ENCODE data around the gene CPZ. TPM values are rescaled to one million over a fixed set of nuclear protein-coding genes. Genes with fewer than 3 reads are reported as not detected.

CPZ gene
- total and polyA plus RNA-seq, 9 donors: 3.3 to 18.4 (median 5.9) TPM

- Histone ChIP-seq H3K27ac (ENCODE audit: low read length) (no peak overlapping the region), H3K36me3 (ENCODE audit: control insufficient read depth, insufficient read depth, low read length) (no peaks in the 10 kb centered on the region), H3K4me1 (ENCODE audit: control insufficient read depth, insufficient read depth, low read length) (peaks cover 16% of the 10 kb centered on the region), H3K9me3 (replicated peaks; ENCODE audit: control insufficient read depth, low read depth, low read length) (no peaks in the 10 kb centered on the region), H3K27me3 (ENCODE audit: control insufficient read depth, insufficient read depth, low read length) (peaks cover 26% of the 10 kb centered on the region), H3K4me3 (ENCODE audit: low read length) (no peak overlapping the region)
- DNase-seq: no peak
- 80% methylated on average over 21 of the region's 23 CpGs for WGBS (ENCODE audit: insufficient coverage)
These were observed 8.5 kb downstream of the CPZ start for GRCh38 chr4:8601086-8601485.

- H3K27ac ChIP-seq (ENCODE audit: low read length): no peak overlapping the region
- peaks cover 16% of the 10 kb centered on the region for H3K4me1 ChIP-seq (ENCODE audit: control insufficient read depth, insufficient read depth, low read length)
- H3K27me3 ChIP-seq (ENCODE audit: control insufficient read depth, insufficient read depth, low read length): peaks cover 26% of the 10 kb centered on the region
- no peak overlapping the region for H3K4me3 ChIP-seq (ENCODE audit: low read length)
- no peaks in the 10 kb centered on the region for H3K36me3 ChIP-seq (ENCODE audit: control insufficient read depth, insufficient read depth, low read length)
- no peak for DNase-seq
- H3K9me3 ChIP-seq (replicated peaks; ENCODE audit: control insufficient read depth, low read depth, low read length): no peaks in the 10 kb centered on the region
- WGBS (ENCODE audit: insufficient coverage): 81% methylated on average over 8 of the region's 10 CpGs
These were observed 9.0 kb downstream of the CPZ start for GRCh38 chr4:8601556-8601955.

- Histone ChIP-seq H3K9me3 (replicated peaks; ENCODE audit: control insufficient read depth, low read depth, low read length) (no peaks in the 10 kb centered on the region), H3K4me3 (ENCODE audit: low read length) (no peak overlapping the region), H3K36me3 (ENCODE audit: control insufficient read depth, insufficient read depth, low read length) (no peaks in the 10 kb centered on the region), H3K27me3 (ENCODE audit: control insufficient read depth, insufficient read depth, low read length) (peaks cover 29% of the 10 kb centered on the region), H3K27ac (ENCODE audit: low read length) (no peak overlapping the region), H3K4me1 (ENCODE audit: control insufficient read depth, insufficient read depth, low read length) (peaks cover 20% of the 10 kb centered on the region)
- whole genome bisulfite sequencing (ENCODE audit: insufficient coverage): 51% methylated on average over 8 of the region's 19 CpGs
- DNase-seq: no peak
These were observed 10.3 kb downstream of the CPZ start for GRCh38 chr4:8602686-8603430.

- Histone ChIP-seq H3K4me3 (ENCODE audit: low read length) (no peak overlapping the region), H3K27ac (ENCODE audit: low read length) (no peak overlapping the region), H3K27me3 (ENCODE audit: control insufficient read depth, insufficient read depth, low read length) (peaks cover 35% of the 10 kb centered on the region), H3K9me3 (replicated peaks; ENCODE audit: control insufficient read depth, low read depth, low read length) (no peaks in the 10 kb centered on the region), H3K4me1 (ENCODE audit: control insufficient read depth, insufficient read depth, low read length) (peaks cover 19% of the 10 kb centered on the region), H3K36me3 (ENCODE audit: control insufficient read depth, insufficient read depth, low read length) (no peaks in the 10 kb centered on the region)
- DNase-seq: no peak
- WGBS (ENCODE audit: insufficient coverage): 85% methylated on average over 19 of the region's 22 CpGs
These were observed 11.4 kb downstream of the CPZ start for GRCh38 chr4:8603931-8604330.

- H3K9me3 ChIP-seq (replicated peaks; ENCODE audit: control insufficient read depth, low read depth, low read length): no peaks in the 10 kb centered on the region
- DNase-seq: no peak
- peaks cover 7% of the 10 kb centered on the region for H3K4me1 ChIP-seq (ENCODE audit: control insufficient read depth, insufficient read depth, low read length)
- no peak overlapping the region for H3K27ac ChIP-seq (ENCODE audit: low read length)
- peaks cover 26% of the 10 kb centered on the region for H3K27me3 ChIP-seq (ENCODE audit: control insufficient read depth, insufficient read depth, low read length)
- 100% methylated on average over 1 of the region's 1 CpG for WGBS (ENCODE audit: insufficient coverage)
- no peaks in the 10 kb centered on the region for H3K36me3 ChIP-seq (ENCODE audit: control insufficient read depth, insufficient read depth, low read length)
- no peak overlapping the region for H3K4me3 ChIP-seq (ENCODE audit: low read length)
These were observed 12.7 kb downstream of the CPZ start for GRCh38 chr4:8605289-8605688.

- WGBS (ENCODE audit: insufficient coverage): 77% methylated on average over 15 of the region's 26 CpGs
- H3K27ac ChIP-seq (ENCODE audit: low read length): no peak overlapping the region
- no peaks in the 10 kb centered on the region for H3K36me3 ChIP-seq (ENCODE audit: control insufficient read depth, insufficient read depth, low read length)
- DNase-seq: no peak
- H3K4me1 ChIP-seq (ENCODE audit: control insufficient read depth, insufficient read depth, low read length): peaks cover 4% of the 10 kb centered on the region
- peaks cover 19% of the 10 kb centered on the region for H3K27me3 ChIP-seq (ENCODE audit: control insufficient read depth, insufficient read depth, low read length)
- H3K4me3 ChIP-seq (ENCODE audit: low read length): no peak overlapping the region
- H3K9me3 ChIP-seq (replicated peaks; ENCODE audit: control insufficient read depth, low read depth, low read length): no peaks in the 10 kb centered on the region
These were observed 13.9 kb downstream of the CPZ start for GRCh38 chr4:8606476-8606875.

- H3K4me1 ChIP-seq (ENCODE audit: control insufficient read depth, insufficient read depth, low read length): peaks cover 4% of the 10 kb centered on the region
- H3K36me3 ChIP-seq (ENCODE audit: control insufficient read depth, insufficient read depth, low read length): no peaks in the 10 kb centered on the region
- H3K27ac ChIP-seq (ENCODE audit: low read length): no peak overlapping the region
- DNase-seq: no peak
- no peak overlapping the region for H3K4me3 ChIP-seq (ENCODE audit: low read length)
- no peaks in the 10 kb centered on the region for H3K9me3 ChIP-seq (replicated peaks; ENCODE audit: control insufficient read depth, low read depth, low read length)
- H3K27me3 ChIP-seq (ENCODE audit: control insufficient read depth, insufficient read depth, low read length): peaks cover 16% of the 10 kb centered on the region
- whole genome bisulfite sequencing (ENCODE audit: insufficient coverage): 63% methylated on average over 9 of the region's 10 CpGs
These were observed 14.4 kb downstream of the CPZ start for GRCh38 chr4:8606966-8607365.

- Histone ChIP-seq H3K27me3 (ENCODE audit: control insufficient read depth, insufficient read depth, low read length) (peaks cover 13% of the 10 kb centered on the region), H3K27ac (ENCODE audit: low read length) (no peak overlapping the region), H3K9me3 (replicated peaks; ENCODE audit: control insufficient read depth, low read depth, low read length) (no peaks in the 10 kb centered on the region), H3K4me3 (ENCODE audit: low read length) (no peak overlapping the region), H3K4me1 (ENCODE audit: control insufficient read depth, insufficient read depth, low read length) (peaks cover 4% of the 10 kb centered on the region), H3K36me3 (ENCODE audit: control insufficient read depth, insufficient read depth, low read length) (no peaks in the 10 kb centered on the region)
- DNase-seq: peak; percentile 27
- 9% methylated on average over 20 of the region's 42 CpGs for WGBS (ENCODE audit: insufficient coverage)
These were observed 15.3 kb downstream of the CPZ start for GRCh38 chr4:8607603-8608481.

- Histone ChIP-seq H3K4me1 (ENCODE audit: control insufficient read depth, insufficient read depth, low read length) (peaks cover 4% of the 10 kb centered on the region), H3K36me3 (ENCODE audit: control insufficient read depth, insufficient read depth, low read length) (no peaks in the 10 kb centered on the region), H3K9me3 (replicated peaks; ENCODE audit: control insufficient read depth, low read depth, low read length) (no peaks in the 10 kb centered on the region), H3K27me3 (ENCODE audit: control insufficient read depth, insufficient read depth, low read length) (peaks cover 9% of the 10 kb centered on the region), H3K27ac (ENCODE audit: low read length) (no peak overlapping the region), H3K4me3 (ENCODE audit: low read length) (no peak overlapping the region)
- DNase-seq: no peak
- 62% methylated on average over 5 of the region's 5 CpGs for WGBS (ENCODE audit: insufficient coverage)
These were observed 16.3 kb downstream of the CPZ start for GRCh38 chr4:8608714-8609391.

GRCh38 chr4:8609406-8609805, 16.8 kb downstream of the CPZ start:
- Histone ChIP-seq H3K9me3 (replicated peaks; ENCODE audit: control insufficient read depth, low read depth, low read length) (no peaks in the 10 kb centered on the region), H3K27ac (ENCODE audit: low read length) (no peak overlapping the region), H3K27me3 (ENCODE audit: control insufficient read depth, insufficient read depth, low read length) (peaks cover 9% of the 10 kb centered on the region), H3K4me1 (ENCODE audit: control insufficient read depth, insufficient read depth, low read length) (peaks cover 4% of the 10 kb centered on the region), H3K36me3 (ENCODE audit: control insufficient read depth, insufficient read depth, low read length) (no peaks in the 10 kb centered on the region), H3K4me3 (ENCODE audit: low read length) (no peak overlapping the region)
- WGBS (ENCODE audit: insufficient coverage): 82% methylated on average over 5 of the region's 6 CpGs
- no peak for DNase-seq
